SK-N-MC (cell line): ENCODE data around the gene SEC31A.

Source experiments
- EZH2 ChIP-seq: fragments of 200-600 bp; sonication (generic); IDR thresholded peaks from one replicate; pipeline ENCODE4 v1.6.1; 2017; ENCODE audit warnings: antibody characterized with exemption
- POLR2AphosphoS5 ChIP-seq: IDR thresholded peaks from 2 replicates; pipeline ENCODE4 v1.6.1; 2012; ENCODE audit warnings: mild to moderate bottlenecking, low read depth, low read length, borderline replicate concordance

DNA sequence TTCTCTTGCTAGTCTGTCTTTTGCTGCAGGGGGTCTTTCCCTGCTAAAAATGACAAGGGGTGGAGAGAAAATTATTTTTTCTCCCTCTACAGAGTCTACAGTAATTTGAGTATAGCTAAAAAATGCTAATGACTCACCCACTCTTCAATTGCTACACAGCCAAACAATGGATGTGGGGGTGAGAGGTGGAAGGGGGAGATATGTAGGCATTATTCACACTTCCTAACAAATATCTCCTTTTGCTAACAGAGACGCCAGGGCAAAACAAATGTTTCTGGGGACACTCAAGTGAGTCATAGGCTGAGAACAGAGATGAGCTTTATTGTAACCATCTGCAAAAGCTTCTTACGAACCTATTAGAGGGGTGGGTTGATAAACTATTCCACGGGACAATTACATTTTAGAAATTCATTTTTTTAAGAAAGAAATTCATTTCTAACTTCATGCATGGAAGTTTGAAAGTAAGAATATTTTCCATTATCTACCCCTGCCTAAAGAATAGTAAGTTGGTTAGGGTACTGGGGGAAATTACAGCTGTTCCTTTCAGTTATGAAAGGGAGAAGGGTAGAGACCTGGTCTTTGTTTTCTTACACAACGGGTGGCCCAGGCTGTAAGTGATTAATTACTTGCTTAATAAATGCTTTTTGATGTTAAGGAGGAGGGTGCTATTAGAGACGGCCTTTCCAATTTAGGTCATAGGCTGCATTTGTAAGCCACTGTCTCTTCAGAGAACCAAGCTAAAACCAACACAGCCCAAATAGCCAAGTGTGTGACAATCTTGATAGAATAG lies 105.1 kb downstream of the SEC31A start:
- no peak for TF ChIP-seq POLR2AphosphoS5
- TF ChIP-seq EZH2: no peak
